Fibroblast of lung (primary cell): ENCODE measurements around the gene TMEM220. TPM values are rescaled to one million over a fixed set of nuclear protein-coding genes. Genes with fewer than 3 reads are reported as not detected.

Source experiments
- DNase-seq, 2 donors: peaks; one replicate each; pipeline versions ENCODE4 v3.0.0 to v3.0.0-alpha.2; 2010; ENCODE audit warnings: low read depth in 2 of 2
- H2AFZ ChIP-seq: 2 replicates; pipeline ENCODE4 v1.5.1; 2012; ENCODE audit warnings: low read length, control low read depth, inconsistent platforms
- H3K27ac ChIP-seq: 2 replicates; pipeline ENCODE4 v1.5.1; 2011; ENCODE audit warnings: low read length, control low read depth; ENCODE audit not compliant: insufficient read depth
- H3K27me3 ChIP-seq: 2 replicates; pipeline ENCODE4 v1.5.1; 2011; ENCODE audit warnings: mild to moderate bottlenecking, low read length; ENCODE audit not compliant: control insufficient read depth, insufficient read depth
- H3K36me3 ChIP-seq: 2 replicates; pipeline ENCODE4 v1.5.1; 2011; ENCODE audit warnings: low read length; ENCODE audit not compliant: control insufficient read depth, insufficient read depth
- H3K4me1 ChIP-seq: 2 replicates; pipeline ENCODE4 v1.5.1; 2011; ENCODE audit warnings: low read length; ENCODE audit not compliant: control insufficient read depth, insufficient read depth; ENCODE audit errors: extremely low read depth
- H3K4me2 ChIP-seq: 2 replicates; pipeline ENCODE4 v1.5.1; 2011; ENCODE audit warnings: low read length, control low read depth; ENCODE audit not compliant: insufficient read depth; ENCODE audit errors: extremely low read depth
- H3K4me3 ChIP-seq, 4 experiments: fragments of 200-600 bp in 1 of 4; sonication (generic) in 1 of 4; replicated peaks in 1 of 4; 2 replicates each; pipeline ENCODE4 v1.5.1; 2011 to 2016; ENCODE audit warnings: low read length in 4 of 4, low read depth in 3 of 4, mild to moderate bottlenecking in 3 of 4, control low read depth in 2 of 4, inconsistent platforms in 1 of 4, mixed read lengths in 1 of 4; ENCODE audit not compliant: insufficient read depth in 1 of 4; ENCODE audit errors: control extremely low read depth in 1 of 4
- H3K79me2 ChIP-seq: 2 replicates; pipeline ENCODE4 v1.5.1; 2012; ENCODE audit warnings: mild to moderate bottlenecking, low read length, inconsistent platforms; ENCODE audit not compliant: control insufficient read depth, insufficient read depth
- H3K9ac ChIP-seq: 2 replicates; pipeline ENCODE4 v1.5.1; 2011; ENCODE audit warnings: mild to moderate bottlenecking, low read length, control low read depth; ENCODE audit not compliant: insufficient read depth
- H3K9me3 ChIP-seq: 2 replicates; pipeline ENCODE4 v1.5.1; 2012; ENCODE audit warnings: low read depth, low read length; ENCODE audit not compliant: control insufficient read depth, insufficient read depth
- H4K20me1 ChIP-seq: 2 replicates; pipeline ENCODE4 v1.5.1; 2011; ENCODE audit warnings: low read length; ENCODE audit not compliant: control insufficient read depth, insufficient read depth; ENCODE audit errors: extremely low read depth
- CTCF ChIP-seq, 2 donors: IDR thresholded peaks in 1 of 2; conservative IDR thresholded peaks in 1 of 2; 1 replicate in 1 of 2; 2 replicates in 1 of 2; pipeline ENCODE4 v1.5.1; 2011 to 2012; ENCODE audit warnings: low read length in 2 of 2, control low read depth in 1 of 2, inconsistent platforms in 1 of 2, low read depth in 1 of 2, mild to moderate bottlenecking in 1 of 2
- EZH2 ChIP-seq: IDR thresholded peaks from 2 replicates; pipeline ENCODE4 v1.5.1; 2012; ENCODE audit warnings: low read length, control low read depth, mild to moderate bottlenecking; ENCODE audit errors: missing control alignments
- polyA minus RNA-seq: library from RNA; depleted of rRNA, polyadenylated mRNA; stranded (reverse); fragments of >200 nt; gene quantifications from 2 replicates; pipeline ENCODE4 v1.2.3, GENCODE V29; 2011; ENCODE audit warnings: low replicate concordance
- polyA plus RNA-seq, 2 donors: library from polyadenylated mRNA; depleted of rRNA in 1 of 2; stranded (reverse) in 1 of 2; unstranded in 1 of 2; fragments of >200 nt; gene quantifications; 2 replicates each; pipeline ENCODE4 v1.2.1, GENCODE V29; 2011 to 2012; ENCODE audit warnings: missing spikeins in 1 of 2
- total RNA-seq: library from RNA; depleted of rRNA; stranded (reverse); fragments of >200 nt; gene quantifications from 2 replicates; pipeline ENCODE4 v1.2.1, GENCODE V29; 2014

The TMEM220 gene
- total RNA-seq (3.1 and 4.3 TPM in 2 replicates), polyA plus RNA-seq (2.8 and 4.1 TPM in 2 replicates), polyA minus RNA-seq (0.16 and 0.22 TPM in 2 replicates)
- polyA plus RNA-seq (2012): 4.7 and 6.0 TPM in 2 replicates

GRCh38 chr17:10729334-10730193 lies at the start of gene TMEM220:
Gene TMEM220 (minus strand): TSS chr17:10730023. CDS start chr17:10729851, 172 bp downstream.
- H3K4me3 ChIP-seq: peak within 1 kb of the TSS; percentile 65 to 77 (median 70)
- H2AFZ ChIP-seq: peak within 1 kb of the TSS; percentile 78
- no peaks in the 10 kb centered on the region for H3K9me3 ChIP-seq
- no peaks in the 10 kb centered on the region for H3K27me3 ChIP-seq
- H3K79me2 ChIP-seq: no peaks in the 10 kb centered on the region
- peak within 1 kb of the TSS; percentile 62 for H3K27ac ChIP-seq
- no peaks in the 10 kb centered on the region for H3K36me3 ChIP-seq
- TF ChIP-seq CTCF (conservative IDR thresholded peaks at IDR 0.05 in 1 of 2, IDR thresholded peaks at IDR 0.05 in 1 of 2; ENCODE audit: low read depth in 1 of 2, low read length in 2 of 2) (no peak), EZH2 (no peak)
- H3K9ac ChIP-seq: peak within 1 kb of the TSS; percentile 71
- H3K4me1 ChIP-seq: no peaks in the 10 kb centered on the region
- peak within 1 kb of the TSS; percentile 69 for H3K4me2 ChIP-seq
- H4K20me1 ChIP-seq: no peaks in the 10 kb centered on the region
- peak; percentile 78 to 79 for DNase-seq

- Histone ChIP-seq H3K4me3 (no peak overlapping the region), H3K4me1 (no peaks in the 10 kb centered on the region), H4K20me1 (no peaks in the 10 kb centered on the region), H2AFZ (no peak overlapping the region), H3K9me3 (no peaks in the 10 kb centered on the region), H3K4me2 (no peak overlapping the region), H3K36me3 (no peaks in the 10 kb centered on the region), H3K27me3 (no peaks in the 10 kb centered on the region), H3K27ac (no peak overlapping the region), H3K79me2 (no peaks in the 10 kb centered on the region), H3K9ac (no peak overlapping the region)
- TF ChIP-seq CTCF (conservative IDR thresholded peaks at IDR 0.05 in 1 of 2, IDR thresholded peaks at IDR 0.05 in 1 of 2; ENCODE audit: low read depth in 1 of 2, low read length in 2 of 2) (no peak), EZH2 (no peak)
- no peak for DNase-seq
Measured at GRCh38 chr17:10779609-10780008, 49.8 kb upstream of the TMEM220 start.

GRCh38 chr17:10777890-10778289 lies 48.1 kb upstream of the TMEM220 start:
- no peaks in the 10 kb centered on the region for H3K36me3 ChIP-seq
- H4K20me1 ChIP-seq: no peaks in the 10 kb centered on the region
- TF ChIP-seq EZH2: no peak
- no peak for TF ChIP-seq CTCF (conservative IDR thresholded peaks at IDR 0.05 in 1 of 2, IDR thresholded peaks at IDR 0.05 in 1 of 2; ENCODE audit: low read depth in 1 of 2, low read length in 2 of 2)
- no peak overlapping the region for H3K4me2 ChIP-seq
- H3K79me2 ChIP-seq: no peaks in the 10 kb centered on the region
- no peak overlapping the region for H2AFZ ChIP-seq
- H3K4me3 ChIP-seq: no peak overlapping the region
- H3K27ac ChIP-seq: no peak overlapping the region
- H3K4me1 ChIP-seq: no peaks in the 10 kb centered on the region
- no peaks in the 10 kb centered on the region for H3K9me3 ChIP-seq
- H3K9ac ChIP-seq: no peak overlapping the region
- no peaks in the 10 kb centered on the region for H3K27me3 ChIP-seq
- no peak for DNase-seq
